HepG2 (cell line): Measurements from ENCODE around the gene TM9SF3. TPM values are rescaled to one million over a fixed set of nuclear protein-coding genes. Genes with fewer than 3 reads are reported as not detected.
A peak's percentile ranks its signal among the peaks of the same experiment; 100 is the strongest.

Experiments
- AGO2 ChIP-seq: fragments of 200-400 bp; formaldehyde crosslinking; optimal IDR thresholded peaks from 2 replicates; pipeline ENCODE3; 2017; ENCODE audit warnings: mild to moderate bottlenecking, low read depth, low read length, moderate library complexity
- ARID4A ChIP-seq: sonication (generic); formaldehyde crosslinking; IDR thresholded peaks from 2 replicates; pipeline ENCODE4 v1.5.0; 2020; ENCODE audit warnings: mild to moderate bottlenecking, missing genetic modification reagents, borderline replicate concordance
- ATF7-NPFF ChIP-seq: sonication (generic); formaldehyde crosslinking; IDR thresholded peaks from 2 replicates; pipeline ENCODE4 v1.8.1; 2023; ENCODE audit warnings: mild to moderate bottlenecking, low read depth, missing genetic modification reagents, moderate library complexity
- BCL6 ChIP-seq: IDR thresholded peaks from 2 replicates; pipeline ENCODE4 v1.6.1; 2016; ENCODE audit warnings: missing genetic modification reagents, missing compliant biosample characterization
- BORCS8-MEF2B ChIP-seq: sonication (generic); formaldehyde crosslinking; IDR thresholded peaks from 2 replicates; pipeline ENCODE4 v1.8.0; 2022; ENCODE audit warnings: mild to moderate bottlenecking, missing genetic modification reagents
- ELF4 ChIP-seq: sonication (generic); formaldehyde crosslinking; IDR thresholded peaks from 2 replicates; pipeline ENCODE4 v1.5.0; 2020; ENCODE audit warnings: missing genetic modification reagents, mild to moderate bottlenecking, moderate library complexity, borderline replicate concordance
- FOSL2 ChIP-seq: sonication (generic); formaldehyde crosslinking; IDR thresholded peaks from 2 replicates; pipeline ENCODE4 v1.4.0; 2020; ENCODE audit warnings: missing genetic modification reagents
- KLF15 ChIP-seq: sonication (generic); formaldehyde crosslinking; IDR thresholded peaks from 2 replicates; pipeline ENCODE4 v1.8.1; 2023; ENCODE audit warnings: borderline replicate concordance, mild to moderate bottlenecking, inconsistent platforms, missing genetic modification reagents, mixed read lengths
- NFE2L1 ChIP-seq: sonication (generic); formaldehyde crosslinking; IDR thresholded peaks from 2 replicates; pipeline ENCODE4 v1.4.0; 2020; ENCODE audit warnings: missing genetic modification reagents, mild to moderate bottlenecking, borderline replicate concordance
- SMC3 ChIP-seq: IDR thresholded peaks from 2 replicates; pipeline ENCODE4 v1.6.1; 2011; ENCODE audit warnings: low read length, improper control_type of control experiment
- SPEN ChIP-seq: sonication (generic); formaldehyde crosslinking; IDR thresholded peaks from 2 replicates; pipeline ENCODE4 v1.5.1; 2020; ENCODE audit warnings: low read depth, mild to moderate bottlenecking, missing genetic modification reagents
- ZBTB25 ChIP-seq: IDR thresholded peaks from 2 replicates; pipeline ENCODE4 v1.6.1; 2018; ENCODE audit warnings: missing genetic modification reagents
- ZBTB7A ChIP-seq: sonication (generic); formaldehyde crosslinking; IDR thresholded peaks from 2 replicates; pipeline ENCODE4 v1.8.0; 2022; ENCODE audit warnings: mild to moderate bottlenecking, missing genetic modification reagents
- ZNF10 ChIP-seq: sonication (generic); formaldehyde crosslinking; IDR thresholded peaks from 2 replicates; pipeline ENCODE4 v1.4.0; 2020; ENCODE audit warnings: mild to moderate bottlenecking, low read depth, missing genetic modification reagents, borderline replicate concordance
- ZNF230 ChIP-seq: sonication (generic); formaldehyde crosslinking; IDR thresholded peaks from 2 replicates; pipeline ENCODE4 v1.4.0; 2020; ENCODE audit warnings: mild to moderate bottlenecking, missing genetic modification reagents
- ZNF564 ChIP-seq: sonication (generic); formaldehyde crosslinking; IDR thresholded peaks from 2 replicates; pipeline ENCODE4 v1.8.1; 2023; ENCODE audit warnings: mild to moderate bottlenecking, missing genetic modification reagents
- ZNF709 ChIP-seq: sonication (generic); formaldehyde crosslinking; IDR thresholded peaks from 2 replicates; pipeline ENCODE4 v1.5.0; 2020; ENCODE audit warnings: mild to moderate bottlenecking, missing genetic modification reagents
- ZNF75D ChIP-seq: sonication (generic); formaldehyde crosslinking; IDR thresholded peaks from 2 replicates; pipeline ENCODE4 v1.8.1; 2023; ENCODE audit warnings: missing genetic modification reagents, mild to moderate bottlenecking, borderline replicate concordance
- polyA plus RNA-seq, 8 experiments: library from polyadenylated mRNA; depleted of rRNA in 3 of 8; stranded (reverse) in 7 of 8; unstranded in 1 of 8; fragments of >200 nt; fragmentation: Illumina TruSeq in 4 of 8; extraction: Trizol in 4 of 8; gene quantifications; 2 replicates each; pipeline versions ENCODE4 v1.2.1 to v1.2.3, GENCODE V29; 2011 to 2016; ENCODE audit warnings: low read depth in 4 of 8, missing spikeins in 1 of 8, mixed read lengths in 1 of 8; ENCODE audit not compliant: insufficient read depth in 1 of 8
- total RNA-seq, 5 experiments: library from RNA; depleted of rRNA; stranded (reverse); fragments of >200 nt; fragmentation: Illumina TruSeq; extraction: Trizol; gene quantifications; 2 replicates each; pipeline ENCODE4 v1.2.3, GENCODE V29; 2016; ENCODE audit warnings: low read depth in 1 of 5
- TF ChIP-seq, protein P1 (sequence below): sonication (generic); formaldehyde crosslinking; IDR thresholded peaks from 2 replicates; pipeline ENCODE4 v1.4.0; 2020; ENCODE audit warnings: mild to moderate bottlenecking, low read depth, missing genetic modification reagents

TM9SF3 gene
- total and polyA plus RNA-seq, 2 of the 13 experiments (the other 11 are each of a cell fraction or from before 2014, with no cell fraction given): 43.8 to 120 TPM

DNA sequence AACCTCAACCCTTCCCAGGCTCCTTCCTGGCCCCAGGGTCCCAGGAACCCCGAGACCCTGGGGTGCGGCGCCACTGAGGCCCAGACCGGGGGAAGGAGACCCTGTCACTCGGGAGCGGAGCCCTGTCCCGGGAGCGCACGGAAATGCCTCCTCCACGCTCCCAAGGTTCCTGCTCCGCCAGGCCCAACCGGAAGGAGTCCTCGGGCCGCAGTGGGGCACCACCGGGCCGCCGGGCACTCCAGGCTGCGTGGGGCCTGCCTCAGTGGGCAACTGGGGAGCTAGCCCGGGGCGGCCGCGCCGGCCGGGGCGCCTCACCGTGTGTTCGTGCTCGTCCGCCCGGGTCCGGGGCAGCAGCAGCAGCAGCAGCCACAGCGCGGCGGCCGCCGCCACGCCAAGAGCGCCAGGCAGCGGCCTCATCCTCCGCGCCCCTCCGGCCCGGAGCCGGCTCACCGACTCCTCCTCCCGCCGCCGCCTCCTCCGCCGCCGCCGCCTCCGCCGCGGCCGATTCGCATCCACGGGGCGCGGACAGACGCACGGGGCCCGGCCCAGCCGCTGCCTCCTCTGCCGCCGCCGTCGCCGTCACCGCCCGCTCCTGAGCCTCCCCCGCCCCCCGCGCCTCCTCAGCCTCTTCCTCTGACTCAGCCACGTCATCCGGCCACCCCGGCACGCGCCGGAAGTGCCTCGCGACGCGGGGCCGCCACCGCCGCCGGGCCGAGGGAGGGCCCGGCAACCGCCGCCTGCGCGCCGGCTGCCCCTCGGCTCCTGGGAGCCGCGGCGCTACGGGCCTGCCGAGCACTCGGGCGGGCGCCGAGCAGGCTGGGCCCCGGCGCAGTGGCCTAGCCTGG, at the start of gene TM9SF3 (continued):
- TF ChIP-seq ARID4A (peak; percentile 51), ZBTB25 (CRISPR knock-in tag) (peak; percentile 37; the same call in 1 of the 2 replicates), SPEN (CRISPR knock-in tag) (peak; percentile 81), ELF4 (CRISPR knock-in tag) (no peak), ZBTB7A (CRISPR knock-in tag) (peak; percentile 44; the same call in 1 of the 2 replicates), BORCS8-MEF2B (CRISPR knock-in tag) (peak; percentile 61), ZNF230 (CRISPR knock-in tag) (0 out of 2 replicates have a peak, but pooled peaks have one; percentile 41), BCL6 (0 out of 2 replicates have a peak, but pooled peaks have one; percentile 42), ZNF75D (CRISPR knock-in tag) (0 out of 2 replicates have a peak, but pooled peaks have one; percentile 15), SMC3 (no peak), AGO2 (peak; percentile 80), ZNF709 (CRISPR knock-in tag) (no peak), NFE2L1 (no peak), FOSL2 (peak; percentile 60), KLF15 (no peak), ATF7-NPFF (peak; percentile 74; the same call in 1 of the 2 replicates), ZNF10 (CRISPR knock-in tag) (no peak), ZNF564 (peak; percentile 52; the same call in 1 of the 2 replicates)
- TF ChIP-seq, protein P1, sequence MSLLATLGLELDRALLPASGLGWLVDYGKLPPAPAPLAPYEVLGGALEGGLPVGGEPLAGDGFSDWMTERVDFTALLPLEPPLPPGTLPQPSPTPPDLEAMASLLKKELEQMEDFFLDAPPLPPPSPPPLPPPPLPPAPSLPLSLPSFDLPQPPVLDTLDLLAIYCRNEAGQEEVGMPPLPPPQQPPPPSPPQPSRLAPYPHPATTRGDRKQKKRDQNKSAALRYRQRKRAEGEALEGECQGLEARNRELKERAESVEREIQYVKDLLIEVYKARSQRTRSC: no peak; the same call in 1 of the 2 replicates
